Activated B cell treated with CpG ODN at 0.5 μM for 24 hours (primary cell): Measurements from ENCODE around the gene CPEB3. TPM values are rescaled to one million over a fixed set of nuclear protein-coding genes. Genes with fewer than 3 reads are reported as not detected.
A peak's percentile ranks its signal among the peaks of the same experiment; 100 is the strongest.
"Not testable (repeated sequence)": the region's sequence is repeated elsewhere in the genome, so short reads cannot be mapped to it uniquely, and the experiment has no call there.

ENCODE experiments used
- ATAC-seq: fragments of 200-7000 bp; cut with Tn5 transposase; one replicate; pipeline ENCODE4 v1.10.0; 2021; ENCODE audit warnings: low read depth, mild to moderate bottlenecking, moderate library complexity
- CTCF ChIA-PET: fragments of 350-600 bp; sonication (Branson Sonifier 250); formaldehyde crosslinking; loops from one replicate; lab custom pipeline; 2021; ENCODE audit warnings: antibody characterized with exemption; lab: Charles Lee
- POLR2A ChIA-PET: fragments of 350-600 bp; sonication (Branson Sonifier 250); formaldehyde crosslinking; loops from one replicate; lab custom pipeline; 2021; ENCODE audit warnings: antibody characterized with exemption; lab: Charles Lee
- DNase-seq: peaks from one replicate; pipeline ENCODE4 v3.0.0; 2022
- H3K27ac Mint-ChIP-seq: one replicate; pipeline ENCODE4 v1.8.0; 2020; ENCODE audit warnings: mixed read lengths
- H3K27me3 Mint-ChIP-seq: one replicate; pipeline ENCODE4 v1.8.0; 2021; ENCODE audit warnings: mixed read lengths
- H3K36me3 Mint-ChIP-seq: one replicate; pipeline ENCODE4 v1.8.0; 2021; ENCODE audit warnings: low read depth, mixed read lengths
- H3K4me1 Mint-ChIP-seq: one replicate; pipeline ENCODE4 v1.8.0; 2021; ENCODE audit warnings: mixed read lengths
- H3K4me3 Mint-ChIP-seq: one replicate; pipeline ENCODE4 v1.8.0; 2020; ENCODE audit warnings: mild to moderate bottlenecking, mixed read lengths
- H3K9me3 Mint-ChIP-seq: one replicate; pipeline ENCODE4 v1.8.0; 2020; ENCODE audit warnings: mixed read lengths
- intact Hi-C: fragments of 100-400 bp; cut with micrococcal nuclease; formaldehyde crosslinking; loops from one replicate; pipeline ENCODE4 v1.15.1; 2024
- total RNA-seq: library from RNA; stranded (reverse); gene quantifications from 2 replicates; pipeline ENCODE4 v1.2.3, GENCODE V29; 2022
- TF ChIP-seq, protein P1 (sequence below): fragments of 200-600 bp; IDR thresholded peaks from one replicate; pipeline ENCODE4 v1.8.0; 2022; ENCODE audit warnings: antibody characterized with exemption, mild to moderate bottlenecking

Gene CPEB3
- total RNA-seq, 1 donor from 2014 or later: 2.5 TPM

- intact Hi-C loops: no loop called here
- Mint-ChIP-seq H3K4me1 (peaks cover 7% of the 10 kb centered on the region), H3K4me3 (no peak overlapping the region), H3K9me3 (no peaks in the 10 kb centered on the region), H3K27ac (no peak overlapping the region), H3K36me3 (peaks cover 8% of the 10 kb centered on the region), H3K27me3 (no peaks in the 10 kb centered on the region)
- DNase-seq: no peak
- ChIA-PET POLR2A (no interaction called here), CTCF (no interaction called here)
- TF ChIP-seq, protein P1, sequence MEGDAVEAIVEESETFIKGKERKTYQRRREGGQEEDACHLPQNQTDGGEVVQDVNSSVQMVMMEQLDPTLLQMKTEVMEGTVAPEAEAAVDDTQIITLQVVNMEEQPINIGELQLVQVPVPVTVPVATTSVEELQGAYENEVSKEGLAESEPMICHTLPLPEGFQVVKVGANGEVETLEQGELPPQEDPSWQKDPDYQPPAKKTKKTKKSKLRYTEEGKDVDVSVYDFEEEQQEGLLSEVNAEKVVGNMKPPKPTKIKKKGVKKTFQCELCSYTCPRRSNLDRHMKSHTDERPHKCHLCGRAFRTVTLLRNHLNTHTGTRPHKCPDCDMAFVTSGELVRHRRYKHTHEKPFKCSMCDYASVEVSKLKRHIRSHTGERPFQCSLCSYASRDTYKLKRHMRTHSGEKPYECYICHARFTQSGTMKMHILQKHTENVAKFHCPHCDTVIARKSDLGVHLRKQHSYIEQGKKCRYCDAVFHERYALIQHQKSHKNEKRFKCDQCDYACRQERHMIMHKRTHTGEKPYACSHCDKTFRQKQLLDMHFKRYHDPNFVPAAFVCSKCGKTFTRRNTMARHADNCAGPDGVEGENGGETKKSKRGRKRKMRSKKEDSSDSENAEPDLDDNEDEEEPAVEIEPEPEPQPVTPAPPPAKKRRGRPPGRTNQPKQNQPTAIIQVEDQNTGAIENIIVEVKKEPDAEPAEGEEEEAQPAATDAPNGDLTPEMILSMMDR: no peak
- no peak for ATAC-seq
Observed at GRCh38 chr10:92121686-92122492, 169.0 kb downstream of the CPEB3 start.

DNA sequence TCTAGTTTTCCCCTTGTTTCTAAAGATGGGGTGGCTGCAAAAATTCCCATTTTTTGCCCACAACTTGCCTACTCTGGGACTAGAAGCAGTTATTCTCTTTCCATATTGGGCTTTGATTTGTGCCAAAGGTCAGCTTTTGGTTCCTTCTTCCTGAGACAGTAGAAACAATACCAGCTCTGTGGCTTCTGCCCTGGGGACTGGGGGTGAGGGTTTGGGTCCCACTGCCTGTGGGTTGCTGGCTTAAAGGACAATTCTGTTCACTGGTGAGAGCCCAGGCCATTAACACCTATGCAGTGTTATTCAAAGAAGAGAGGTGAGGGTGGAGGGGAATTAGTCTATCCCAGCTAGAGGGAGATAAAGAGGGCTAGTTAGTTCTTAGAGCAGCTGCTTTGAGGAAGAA lies 171.5 kb downstream of the CPEB3 start:
- no peaks in the 10 kb centered on the region for H3K27me3 Mint-ChIP-seq
- intact Hi-C loops: no loop called here
- H3K27ac Mint-ChIP-seq: no peak overlapping the region
- TF ChIP-seq, protein P1: no peak
- H3K36me3 Mint-ChIP-seq: peaks cover 9% of the 10 kb centered on the region
- H3K4me3 Mint-ChIP-seq: no peak overlapping the region
- DNase-seq: no peak
- no peak for ATAC-seq
- H3K9me3 Mint-ChIP-seq: no peaks in the 10 kb centered on the region
- POLR2A ChIA-PET: interaction anchor here (0.7 kb wide), 1 partner anchor 301 kb away, joined by 3 read pairs; no protein-coding TSS in a partner anchor
- H3K4me1 Mint-ChIP-seq: no peaks in the 10 kb centered on the region
- CTCF ChIA-PET: no interaction called here

DNA sequence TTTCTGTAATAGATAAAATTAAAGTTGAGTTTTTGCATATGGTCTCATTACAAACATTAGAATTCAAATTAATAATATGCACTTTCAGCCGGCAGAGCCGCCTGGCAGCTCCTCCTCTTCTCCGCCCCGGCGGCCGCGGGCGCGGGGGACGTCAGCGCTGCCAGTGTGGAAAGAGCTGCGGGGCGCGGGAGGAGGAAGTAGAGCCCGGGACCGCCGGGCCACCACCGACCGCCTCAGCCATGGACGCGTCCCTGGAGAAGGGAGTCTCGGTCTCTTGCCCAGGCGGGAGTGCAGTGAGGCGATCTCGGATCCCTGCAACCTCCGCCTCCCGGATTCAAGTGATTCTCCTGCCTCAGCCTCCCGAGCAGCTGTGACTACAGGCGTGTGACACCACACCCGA lies 176.0 kb downstream of the CPEB3 start:
- H3K4me1 Mint-ChIP-seq, CTCF ChIA-PET, H3K36me3 Mint-ChIP-seq, H3K27ac Mint-ChIP-seq, H3K4me3 Mint-ChIP-seq, intact Hi-C loops, H3K27me3 Mint-ChIP-seq, POLR2A ChIA-PET, DNase-seq, H3K9me3 Mint-ChIP-seq: not testable (repeated sequence)
- ATAC-seq: peak; percentile 45

- DNase-seq (no peak), ATAC-seq (no peak)
- intact Hi-C loops: no loop called here
- TF ChIP-seq, protein P1: no peak
- H3K4me3 Mint-ChIP-seq: no peak overlapping the region
- no peaks in the 10 kb centered on the region for H3K4me1 Mint-ChIP-seq
- H3K36me3 Mint-ChIP-seq: peaks cover 5% of the 10 kb centered on the region
- H3K9me3 Mint-ChIP-seq: no peaks in the 10 kb centered on the region
- ChIA-PET CTCF (no interaction called here), POLR2A (no interaction called here)
- H3K27me3 Mint-ChIP-seq: no peaks in the 10 kb centered on the region
- no peak overlapping the region for H3K27ac Mint-ChIP-seq
Observed at GRCh38 chr10:92113911-92114600, 176.8 kb downstream of the CPEB3 start.

DNA sequence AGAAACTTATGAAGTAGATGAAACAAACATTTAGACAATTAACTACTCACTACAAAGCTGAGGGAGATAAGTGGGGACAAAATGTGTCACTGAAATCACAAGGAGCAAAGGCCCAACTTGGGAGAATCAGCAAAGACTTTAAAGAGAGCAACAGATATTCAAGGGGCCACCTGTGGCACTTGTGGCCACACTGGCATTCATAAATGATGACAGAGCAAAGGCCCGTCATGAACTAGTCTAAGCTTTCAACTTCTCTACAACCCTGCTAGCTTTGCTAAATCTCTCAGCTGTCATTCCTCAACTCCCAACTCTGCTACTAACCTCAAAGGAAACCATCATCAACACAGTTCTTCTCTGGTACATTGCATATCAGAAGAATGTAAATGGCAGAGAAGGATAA lies 178.4 kb downstream of the CPEB3 start:
- ATAC-seq (no peak), DNase-seq (no peak)
- H3K36me3 Mint-ChIP-seq: peaks cover 1% of the 10 kb centered on the region
- ChIA-PET POLR2A (no interaction called here), CTCF (no interaction called here)
- TF ChIP-seq, protein P1: no peak
- no peaks in the 10 kb centered on the region for H3K4me1 Mint-ChIP-seq
- H3K4me3 Mint-ChIP-seq: no peak overlapping the region
- intact Hi-C loops: no loop called here
- no peaks in the 10 kb centered on the region for H3K9me3 Mint-ChIP-seq
- H3K27ac Mint-ChIP-seq: no peak overlapping the region
- H3K27me3 Mint-ChIP-seq: no peaks in the 10 kb centered on the region
